NT2/D1 (cell line): ENCODE results near the gene TCTN1.

Experiments
- YY1 ChIP-seq: IDR thresholded peaks from 2 replicates; pipeline ENCODE4 v1.6.1; 2011; ENCODE audit not compliant: insufficient read length, insufficient read depth
- ZNF274 ChIP-seq: IDR thresholded peaks from 2 replicates; pipeline ENCODE4 v1.6.1; 2011; ENCODE audit warnings: mild to moderate bottlenecking, low read depth, low read length

DNA sequence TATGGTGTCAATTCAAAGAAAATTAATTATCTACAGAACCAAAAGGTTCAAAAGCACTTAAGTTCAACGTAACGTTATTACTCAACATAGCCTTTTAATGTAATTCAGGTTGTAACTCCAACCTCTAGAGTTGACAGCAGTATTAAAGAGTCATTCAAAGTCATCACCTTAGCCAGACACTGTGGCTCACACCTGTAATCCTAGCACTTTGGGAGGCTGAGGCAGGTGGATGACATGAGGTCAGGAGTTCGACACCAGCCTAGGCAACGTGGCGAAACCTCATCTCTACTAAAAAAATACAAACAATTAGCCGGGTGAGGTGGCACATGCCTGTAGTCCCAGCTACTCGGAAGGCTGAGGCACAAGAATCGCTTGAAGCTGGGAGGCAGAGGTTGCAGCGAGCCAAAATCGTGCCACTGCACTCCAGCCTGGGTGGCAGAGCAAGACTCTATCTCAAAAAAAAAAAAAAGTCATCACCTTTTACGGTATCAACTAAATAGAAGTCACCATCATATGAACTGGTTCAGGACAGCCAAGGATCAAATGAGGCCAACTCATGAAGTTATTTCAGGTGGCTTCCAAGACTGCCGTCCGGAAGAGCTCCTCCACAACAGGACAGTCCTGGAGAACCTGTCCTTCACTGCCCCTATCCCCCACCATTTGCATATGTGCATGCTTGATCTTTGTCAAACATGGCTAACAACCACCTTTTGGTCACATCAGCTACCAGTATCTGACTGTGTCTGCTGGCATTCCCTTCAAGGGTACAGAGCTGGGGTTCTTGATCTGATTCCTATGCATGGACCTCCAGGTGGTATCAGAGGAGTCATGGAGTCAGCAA, 35.0 kb upstream of the TCTN1 start:
- TF ChIP-seq YY1 = no peak
- TF ChIP-seq ZNF274 = no peak
